ENCODE results near the gene CPLANE1.
"Not testable (repeated sequence)": the region's sequence is repeated elsewhere in the genome, so short reads cannot be mapped to it uniquely, and the experiment has no call there.

Gene CPLANE1

DNA sequence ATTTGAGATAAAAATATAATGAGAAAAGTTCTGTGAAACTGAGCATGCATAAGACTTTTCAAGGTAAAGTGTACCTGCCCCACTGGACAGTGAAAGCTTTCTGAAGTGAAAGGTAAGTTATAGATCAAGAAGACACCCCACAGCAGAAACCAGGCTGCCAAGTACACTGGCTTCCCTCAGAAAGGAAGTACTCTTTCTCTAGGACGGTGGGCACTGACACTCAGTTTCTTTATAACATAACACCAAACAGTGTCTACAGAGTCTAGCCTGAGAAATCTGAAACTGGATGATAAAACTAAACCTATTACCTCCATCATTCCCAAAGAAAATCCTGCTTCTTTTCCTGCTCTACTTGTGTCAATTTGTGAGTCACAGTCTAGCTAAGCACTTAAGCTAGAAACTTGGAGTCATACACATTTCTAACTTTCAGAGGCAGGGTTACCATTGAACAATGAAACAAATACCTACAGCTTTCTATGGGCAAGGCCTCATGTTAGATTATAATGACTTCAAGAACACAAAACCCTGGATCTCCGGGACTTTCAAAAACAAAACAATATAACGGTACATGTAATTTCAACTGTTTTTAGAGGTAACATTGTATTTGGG lies 136.7 kb downstream of the CPLANE1 start:
- no peak for DNase-seq

DNA sequence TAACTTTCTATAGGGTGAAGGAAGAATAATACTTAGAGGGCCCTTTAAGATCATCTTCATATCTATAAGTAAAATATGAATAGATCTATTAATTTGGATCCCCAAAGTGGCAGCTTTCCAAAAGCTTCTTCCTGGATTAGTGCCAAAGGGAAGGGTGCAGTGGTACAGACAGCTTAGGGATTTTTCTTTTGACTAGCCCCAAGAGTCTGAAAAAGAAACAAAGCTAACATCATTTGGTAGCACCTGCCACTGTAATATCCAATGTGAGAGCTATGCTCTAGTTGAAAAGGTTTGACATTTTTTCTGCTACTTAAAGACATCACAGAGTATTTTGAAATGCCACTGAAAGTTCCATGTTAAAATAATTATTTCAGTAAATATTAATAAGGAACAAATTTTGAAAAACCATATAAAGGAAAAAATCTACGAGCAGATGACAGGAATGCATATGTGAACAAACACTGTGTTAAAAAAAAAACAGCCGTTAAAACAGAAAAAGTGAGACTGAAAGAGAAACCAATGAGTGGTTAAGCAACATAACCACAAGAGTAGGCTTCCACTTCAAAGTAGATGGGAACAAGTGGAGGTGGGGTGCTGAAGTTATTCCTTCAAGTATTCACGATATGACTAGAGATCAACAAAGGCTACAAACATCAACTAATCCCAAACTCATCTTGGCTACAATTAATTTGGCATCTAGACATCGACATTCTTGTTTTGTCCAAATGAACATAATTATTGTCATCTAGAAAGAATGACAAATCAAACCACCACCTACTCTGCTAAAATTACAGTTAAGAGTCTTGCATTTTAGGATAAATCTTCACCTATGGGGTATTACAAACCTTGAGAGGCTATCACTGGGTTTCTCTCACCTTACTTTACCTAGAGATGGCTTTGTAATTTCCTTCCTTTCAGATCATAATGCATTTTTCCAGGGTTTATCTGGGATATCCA lies 137.5 kb downstream of the CPLANE1 start:
- DNase-seq: no peak

DNA sequence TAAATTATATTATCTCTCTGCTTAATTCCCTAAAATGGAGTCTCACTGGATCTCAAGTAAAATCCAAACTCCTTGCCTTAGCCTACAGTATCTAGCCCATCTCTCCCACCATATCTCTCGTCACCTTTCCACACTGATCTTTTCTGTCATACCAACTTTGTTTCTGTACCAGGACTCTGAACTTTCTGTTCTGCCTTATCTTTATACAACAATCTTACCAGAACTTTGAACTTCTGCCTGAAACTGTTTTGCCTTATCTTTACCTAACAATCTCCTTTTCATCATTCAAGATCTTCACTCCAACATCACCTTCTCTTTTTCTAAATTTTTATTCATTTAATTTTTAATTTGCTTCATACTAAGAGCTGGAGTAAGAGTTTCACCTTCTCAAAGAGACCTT lies 139.0 kb downstream of the CPLANE1 start:
- no peak for DNase-seq

DNA sequence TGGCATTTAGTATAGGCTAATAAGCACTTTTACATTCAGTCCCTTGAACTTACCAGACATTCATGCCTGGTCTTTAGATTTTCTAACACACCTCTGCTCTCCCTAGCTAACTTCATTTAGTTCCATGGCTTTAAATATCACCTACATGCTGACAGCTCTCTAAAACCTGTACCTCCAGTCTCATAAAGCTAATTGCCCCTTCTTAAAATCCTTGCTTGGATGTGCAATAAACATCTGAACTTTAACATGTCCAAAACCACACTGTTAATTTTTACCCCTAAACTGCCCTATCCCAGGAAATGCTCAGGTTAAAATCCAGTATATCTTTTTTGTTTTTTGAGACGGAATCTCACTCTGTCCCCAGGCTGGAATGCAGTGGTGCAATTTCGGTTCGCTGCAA lies 139.8 kb downstream of the CPLANE1 start:
- DNase-seq: no peak

- no peak for DNase-seq
Measured at GRCh38 chr5:37103302-37103701, 145.9 kb downstream of the CPLANE1 start.

GRCh38 chr5:37099267-37099666 lies 149.9 kb downstream of the CPLANE1 start:
- not testable (repeated sequence) for DNase-seq

GRCh38 chr5:37093795-37094194 lies 155.4 kb downstream of the CPLANE1 start:
- not testable (repeated sequence) for DNase-seq

DNA sequence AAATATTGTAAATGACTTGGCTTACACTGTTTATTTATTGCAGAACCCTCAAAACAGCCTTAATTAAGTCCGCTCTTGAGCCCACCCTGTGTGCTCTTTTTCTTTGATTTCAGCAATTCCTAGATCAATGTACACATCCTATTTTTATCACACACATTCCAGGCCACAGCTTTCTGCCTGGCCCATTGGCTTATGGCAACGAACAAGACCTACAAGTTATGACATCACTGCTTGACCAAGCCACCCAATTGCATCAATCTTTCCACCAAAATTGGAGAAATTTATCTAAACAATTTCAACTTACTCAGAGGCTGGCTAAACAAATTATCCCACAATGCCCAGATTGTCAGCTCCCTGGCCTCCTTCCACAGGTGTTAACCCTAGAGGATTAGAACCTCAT lies 158.4 kb downstream of the CPLANE1 start:
- no peak for DNase-seq

DNA sequence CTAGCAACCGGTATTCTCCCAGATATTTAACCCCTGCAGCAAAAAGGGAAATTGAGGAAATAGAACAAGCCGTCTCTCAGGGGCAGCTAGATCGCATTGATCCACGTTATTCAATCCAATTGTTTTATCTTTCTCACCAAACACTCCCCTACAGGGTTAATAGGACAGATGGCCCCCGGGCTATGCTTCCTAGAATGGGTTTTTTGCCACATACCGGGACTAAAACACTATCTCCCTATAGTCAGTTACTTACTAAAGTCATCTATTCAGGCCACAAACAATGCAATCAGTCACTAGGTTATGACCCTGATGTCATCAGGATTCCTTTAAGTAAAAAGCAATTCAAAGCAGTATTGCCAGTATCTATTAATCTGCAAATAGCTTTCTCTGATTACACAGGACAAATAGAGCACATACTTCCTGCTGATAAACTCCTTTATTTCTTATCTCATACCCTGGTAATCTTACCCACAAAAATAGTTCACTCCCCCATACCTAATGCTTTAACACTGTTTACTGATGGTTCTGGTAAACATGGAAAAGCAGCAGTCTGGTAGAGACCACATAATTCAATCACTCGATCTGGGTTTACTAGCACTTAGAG lies 159.0 kb downstream of the CPLANE1 start:
- DNase-seq: no peak

DNA sequence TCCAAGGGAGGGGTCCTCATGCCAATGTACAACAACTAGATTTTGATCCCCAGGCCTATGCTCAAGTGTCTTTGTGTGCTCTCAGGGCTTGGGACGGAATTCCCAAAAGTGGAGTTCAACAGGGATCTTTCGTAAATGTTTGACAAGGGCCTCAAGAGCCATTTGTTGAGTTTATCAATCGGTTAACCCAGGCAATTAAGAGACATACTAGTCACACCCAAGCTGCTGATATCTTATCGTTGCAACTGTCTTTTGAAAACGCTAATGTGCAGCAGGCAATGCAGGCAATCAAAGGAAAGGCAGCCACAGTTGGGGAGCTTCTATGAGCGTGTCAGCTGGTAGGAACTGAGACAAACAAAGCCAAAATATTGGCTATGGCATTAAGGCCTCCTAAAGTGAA lies 161.2 kb downstream of the CPLANE1 start:
- DNase-seq: no peak

GRCh38 chr5:37086466-37087173 lies 162.6 kb downstream of the CPLANE1 start:
- DNase-seq: no peak

GRCh38 chr5:37086026-37086425 lies 163.2 kb downstream of the CPLANE1 start:
- DNase-seq: not testable (repeated sequence)

- DNase-seq: not testable (repeated sequence)
Measured at GRCh38 chr5:37082977-37083376, 166.2 kb downstream of the CPLANE1 start.

GRCh38 chr5:37080697-37081096 lies 168.5 kb downstream of the CPLANE1 start:
- DNase-seq: no peak

DNA sequence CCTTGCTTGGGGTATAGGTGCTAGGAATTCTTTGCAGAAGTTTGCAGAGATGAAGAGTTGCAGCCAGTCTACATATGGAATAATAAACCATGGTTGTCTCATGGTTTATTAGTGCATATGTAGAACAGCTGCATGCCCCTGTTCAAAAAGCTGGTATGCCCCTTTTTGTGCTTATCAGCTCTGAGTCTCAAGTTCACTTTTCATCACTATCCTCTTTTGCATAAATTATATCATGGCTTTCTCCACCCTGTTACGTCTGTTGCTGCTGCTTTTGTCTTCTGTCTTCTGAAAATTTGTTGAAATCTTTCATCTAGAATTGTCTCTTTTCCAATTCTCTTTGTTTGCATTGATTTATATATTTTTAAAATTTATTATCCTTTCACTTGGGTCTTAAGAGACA lies 172.0 kb downstream of the CPLANE1 start:
- no peak for DNase-seq

- DNase-seq: no peak
Measured at GRCh38 chr5:37075399-37075950, 173.7 kb downstream of the CPLANE1 start.

GRCh38 chr5:37071901-37072581 lies 177.1 kb downstream of the CPLANE1 start:
- no peak for DNase-seq

GRCh38 chr5:37071487-37071886 lies 177.7 kb downstream of the CPLANE1 start:
- no peak for DNase-seq

GRCh38 chr5:37064442-37064841 lies 184.7 kb downstream of the CPLANE1 start:
- DNase-seq: no peak

- no peak for DNase-seq
Measured at GRCh38 chr5:37063739-37064138, 185.4 kb downstream of the CPLANE1 start.

- DNase-seq: no peak
Measured at GRCh38 chr5:37060030-37060429, 189.1 kb downstream of the CPLANE1 start.

GRCh38 chr5:37056762-37057161 lies 192.4 kb downstream of the CPLANE1 start:
- DNase-seq: no peak
